Liver (tissue), 9 donors: ENCODE measurements around the gene SHFL. TPM values are rescaled to one million over a fixed set of nuclear protein-coding genes. Genes with fewer than 3 reads are reported as not detected.
A peak's percentile ranks its signal among the peaks of the same experiment; 100 is the strongest.

Experiments used
- DNase-seq: peaks from one replicate; pipeline ENCODE4 v3.0.0-alpha.2; 2017; ENCODE audit warnings: low spot score
- H3K27ac ChIP-seq, 2 donors: one replicate each; pipeline ENCODE4 v1.7.0; 2013; ENCODE audit warnings: inconsistent platforms in 2 of 2, low read length in 2 of 2, control low read depth in 1 of 2, low read depth in 1 of 2, mild to moderate bottlenecking in 1 of 2
- H3K27me3 ChIP-seq, 4 donors: one replicate each; pipeline versions ENCODE4 v1.6.1 to v1.7.0; 2013; ENCODE audit warnings: low read length in 3 of 4, inconsistent platforms in 1 of 4, mild to moderate bottlenecking in 1 of 4, moderate library complexity in 1 of 4; ENCODE audit not compliant: control insufficient read depth in 4 of 4, insufficient read depth in 4 of 4
- H3K36me3 ChIP-seq, 4 donors: one replicate each; pipeline versions ENCODE4 v1.6.1 to v1.7.0; 2013; ENCODE audit warnings: low read length in 3 of 4, mild to moderate bottlenecking in 3 of 4, low read depth in 1 of 4, moderate library complexity in 1 of 4; ENCODE audit not compliant: control insufficient read depth in 4 of 4, insufficient read depth in 3 of 4
- H3K4me1 ChIP-seq, 4 donors: one replicate each; pipeline versions ENCODE4 v1.6.1 to v1.7.0; 2013; ENCODE audit warnings: low read length in 3 of 4, mild to moderate bottlenecking in 3 of 4, moderate library complexity in 1 of 4; ENCODE audit not compliant: control insufficient read depth in 4 of 4, insufficient read depth in 4 of 4
- H3K4me3 ChIP-seq, 3 donors: one replicate each; pipeline versions ENCODE4 v1.6.1 to v1.7.0; 2013; ENCODE audit warnings: low read length in 3 of 3, control low read depth in 1 of 3, low read depth in 1 of 3, mild to moderate bottlenecking in 1 of 3
- H3K9ac ChIP-seq, 2 donors: one replicate each; pipeline ENCODE4 v1.7.0; 2013; ENCODE audit warnings: low read length in 2 of 2, mild to moderate bottlenecking in 2 of 2, moderate library complexity in 2 of 2, control low read depth in 1 of 2, low read depth in 1 of 2
- H3K9me3 ChIP-seq, 4 donors: one replicate each; pipeline versions ENCODE4 v1.6.1 to v1.7.0; 2013; ENCODE audit warnings: low read length in 3 of 4; ENCODE audit not compliant: control insufficient read depth in 4 of 4
- ATF3 ChIP-seq: IDR thresholded peaks from 2 replicates; pipeline ENCODE4 v1.6.1; 2016; ENCODE audit warnings: antibody characterized with exemption
- CTCF ChIP-seq: fragments of 150-350 bp; IDR thresholded peaks from 2 replicates; pipeline ENCODE4 v1.5.1; 2017; ENCODE audit warnings: improper control_type of control experiment, low read depth, low read length; ENCODE audit not compliant: missing input control
- EGR1 ChIP-seq, 2 donors: IDR thresholded peaks; 2 replicates each; pipeline ENCODE4 v1.6.1; 2016 to 2018; ENCODE audit warnings: antibody characterized with exemption in 2 of 2, low read depth in 2 of 2
- FOXA2 ChIP-seq: IDR thresholded peaks from 2 replicates; pipeline ENCODE4 v1.6.1; 2016; ENCODE audit warnings: antibody characterized with exemption
- GABPA ChIP-seq, 2 donors: IDR thresholded peaks in 1 of 2; conservative IDR thresholded peaks in 1 of 2; 2 replicates each; pipeline ENCODE4 v1.6.1; 2016; ENCODE audit warnings: antibody characterized with exemption in 2 of 2, mild to moderate bottlenecking in 1 of 2, moderate library complexity in 1 of 2
- JUND ChIP-seq, 2 donors: IDR thresholded peaks; 2 replicates each; pipeline ENCODE4 v1.6.1; 2016; ENCODE audit warnings: antibody characterized with exemption in 2 of 2
- MAX ChIP-seq: IDR thresholded peaks from 2 replicates; pipeline ENCODE4 v1.6.1; 2016; ENCODE audit warnings: antibody characterized with exemption
- NR2F2 ChIP-seq: IDR thresholded peaks from 2 replicates; pipeline ENCODE4 v1.6.1; 2016; ENCODE audit warnings: antibody characterized with exemption
- RAD21 ChIP-seq, 2 donors: IDR thresholded peaks; 2 replicates each; pipeline ENCODE4 v1.6.1; 2016; ENCODE audit warnings: antibody characterized with exemption in 2 of 2, mild to moderate bottlenecking in 2 of 2
- REST ChIP-seq: IDR thresholded peaks from 2 replicates; pipeline ENCODE4 v1.6.1; 2016; ENCODE audit warnings: antibody characterized with exemption, mild to moderate bottlenecking
- TAF1 ChIP-seq: conservative IDR thresholded peaks from 2 replicates; pipeline ENCODE4 v1.6.1; 2016; ENCODE audit warnings: antibody characterized with exemption, mild to moderate bottlenecking
- YY1 ChIP-seq: IDR thresholded peaks from 2 replicates; pipeline ENCODE4 v1.6.1; 2016; ENCODE audit warnings: antibody characterized with exemption, mild to moderate bottlenecking
- ZBTB33 ChIP-seq: IDR thresholded peaks from 2 replicates; pipeline ENCODE4 v1.6.1; 2016; ENCODE audit warnings: antibody characterized with exemption
- WGBS: extraction: QIAGEN DNeasy Blood & Tissue Kit; methylation state at CpG from one replicate; pipeline ENCODE4 v1.1.7; 2013; 5-methylcytosine and 5-hydroxymethylcytosine counted together
- polyA plus RNA-seq, 2 donors: library from polyadenylated mRNA; stranded (reverse) in 1 of 2; unstranded in 1 of 2; fragments of 200-250 nt in 1 of 2; fragments of >200 nt in 1 of 2; fragmentation: Nextera tagmentation in 1 of 2; extraction: Ambion mirVana in 1 of 2; gene quantifications; one replicate each; pipeline versions ENCODE4 v1.2.1 to v1.2.3, GENCODE V29; 2013 to 2015
- total RNA-seq, 2 donors: library from RNA; depleted of rRNA; stranded (reverse); fragments of >200 nt; gene quantifications; one replicate each; pipeline ENCODE4 v1.2.3, GENCODE V29; 2014
- donor health status: healthy.
- donor health status: healthy.
- donor health status: healthy.
- donor health status: healthy.
- donor health status: healthy.

The SHFL gene
- total and polyA plus RNA-seq, 4 donors, result 13.1 to 104 (median 84.7) TPM

GRCh38 chr19:10116866-10117616, 30.9 kb downstream of the SHFL start:
- no peak for DNase-seq
- Histone ChIP-seq H3K4me3 (no peak overlapping the region), H3K27ac (no peak overlapping the region), H3K9ac (no peak overlapping the region), H3K4me1 (peaks cover 4 to 20% (median 12%) of the 10 kb centered on the region in 4 donors), H3K27me3 (no peaks in the 10 kb centered on the region), H3K36me3 (peaks cover 7 to 37% (median 16%) of the 10 kb centered on the region in 4 donors), H3K9me3 (no peaks in the 10 kb centered on the region)
- 93% methylated on average over 21 of the region's 21 CpGs for WGBS
- TF ChIP-seq YY1 (no peak), CTCF (no peak), ZBTB33 (no peak), ATF3 (no peak), JUND (IDR thresholded peaks at IDR 0.05) (no peak), FOXA2 (no peak), GABPA (IDR thresholded peaks at IDR 0.05 in 1 of 2, conservative IDR thresholded peaks at IDR 0.05 in 1 of 2) (no peak), TAF1 (no peak), NR2F2 (no peak), EGR1 (IDR thresholded peaks at IDR 0.05; ENCODE audit: low read depth in 2 of 2) (no peak), MAX (no peak), REST (no peak)

GRCh38 chr19:10118960-10119359, 32.8 kb downstream of the SHFL start:
- Histone ChIP-seq H3K4me1 (peaks cover 4 to 15% (median 11%) of the 10 kb centered on the region in 4 donors), H3K4me3 (peak overlapping the region; percentile 84 to 97 (median 94)), H3K27me3 (no peaks in the 10 kb centered on the region), H3K27ac (peak overlapping the region in 1 of 2 donors; percentile 27), H3K36me3 (peaks cover 7 to 37% (median 16%) of the 10 kb centered on the region in 4 donors), H3K9me3 (no peaks in the 10 kb centered on the region), H3K9ac (peak overlapping the region; percentile 71 to 95)
- DNase-seq, result no peak
- TF ChIP-seq EGR1 (IDR thresholded peaks at IDR 0.05; ENCODE audit: low read depth in 2 of 2), result no peak
- no peak for TF ChIP-seq FOXA2
- no peak for TF ChIP-seq MAX
- TF ChIP-seq ZBTB33, result no peak
- TF ChIP-seq NR2F2, result no peak
- TF ChIP-seq RAD21 (IDR thresholded peaks at IDR 0.05), result no peak
- no peak for TF ChIP-seq REST
- WGBS, result 37% methylated on average over 12 of the region's 12 CpGs
